Breast epithelium (tissue), 4 donors: ENCODE data around the gene TMEM120A. TPM values are rescaled to one million over a fixed set of nuclear protein-coding genes. Genes with fewer than 3 reads are reported as not detected.
A peak's percentile ranks its signal among the peaks of the same experiment; 100 is the strongest.

Experiments used
- DNase-seq, 2 donors: peaks; one replicate each; pipeline ENCODE4 v3.0.0-alpha.2; 2019; ENCODE audit warnings: low spot score in 2 of 2
- H3K27ac ChIP-seq, 2 donors: fragments of 200-600 bp; sonication (generic) in 1 of 2; one replicate each; pipeline ENCODE4 v1.5.1; 2016 to 2019; ENCODE audit warnings: mild to moderate bottlenecking in 1 of 2
- H3K27me3 ChIP-seq, 2 donors: fragments of 200-600 bp; sonication (generic) in 1 of 2; one replicate each; pipeline versions ENCODE4 v1.5.1 to v1.6.0; 2017 to 2019; ENCODE audit warnings: control low read depth in 1 of 2, mild to moderate bottlenecking in 1 of 2
- H3K36me3 ChIP-seq: fragments of 200-600 bp; one replicate; pipeline ENCODE4 v1.5.1; 2019
- H3K4me1 ChIP-seq, 2 donors: fragments of 200-600 bp; sonication (generic); one replicate each; pipeline ENCODE4 v1.5.1; 2016 to 2019; ENCODE audit warnings: control low read depth in 1 of 2
- H3K4me3 ChIP-seq, 3 donors: fragments of 200-600 bp; sonication (generic); 1 replicate in 2 of 3; 2 replicates in 1 of 3; pipeline ENCODE4 v1.5.1; 2016 to 2019; ENCODE audit warnings: mild to moderate bottlenecking in 3 of 3, moderate library complexity in 2 of 3
- H3K9me3 ChIP-seq, 2 donors: fragments of 200-600 bp; sonication (generic) in 1 of 2; one replicate each; pipeline ENCODE4 v1.5.1; 2016 to 2019; ENCODE audit warnings: control low read depth in 1 of 2
- CTCF ChIP-seq, 3 donors: fragments of 450-650 bp; IDR thresholded peaks; one replicate each; pipeline ENCODE4 v1.5.1; 2016 to 2017; ENCODE audit warnings: antibody characterized with exemption in 3 of 3, mild to moderate bottlenecking in 3 of 3, moderate library complexity in 3 of 3
- POLR2A ChIP-seq: fragments of 450-650 bp; IDR thresholded peaks from one replicate; pipeline ENCODE4 v1.6.1; 2016; ENCODE audit warnings: antibody characterized with exemption, mild to moderate bottlenecking, moderate library complexity
- POLR2AphosphoS5 ChIP-seq, 3 donors: sonication (generic); formaldehyde crosslinking; IDR thresholded peaks; one replicate each; pipeline ENCODE4 v1.6.1; 2017; ENCODE audit warnings: antibody characterized with exemption in 3 of 3
- intact Hi-C: fragments of 100-400 bp; cut with DNase I; formaldehyde crosslinking; loops from one replicate; pipeline ENCODE4 v1.15.1; 2023; ENCODE audit warnings: low total_unique reads
- total RNA-seq, 3 donors: library from RNA; depleted of rRNA; stranded (reverse); fragments of >200 nt; gene quantifications; one replicate each; pipeline ENCODE4 v1.1.0, GENCODE V29; 2016

TMEM120A gene
- total RNA-seq, 3 donors from 2014 or later, result 27.2 to 52.0 (median 42.9) TPM

GRCh38 chr7:75979759-75980429, 14.5 kb downstream of the TMEM120A start:
- Histone ChIP-seq H3K27ac (peak overlapping the region in 1 of 2 donors; percentile 20), H3K4me1 (no peaks in the 10 kb centered on the region), H3K9me3 (no peaks in the 10 kb centered on the region), H3K4me3 (no peak overlapping the region), H3K36me3 (peaks cover 6% of the 10 kb centered on the region), H3K27me3 (no peaks in the 10 kb centered on the region)
- DNase-seq, result no peak
- intact Hi-C loops, result no loop called here
- TF ChIP-seq CTCF (IDR thresholded peaks at IDR 0.05) (no peak), POLR2A (no peak), POLR2AphosphoS5 (IDR thresholded peaks at IDR 0.05) (no peak)

- no peak overlapping the region for H3K4me3 ChIP-seq
- no peaks in the 10 kb centered on the region for H3K36me3 ChIP-seq
- no peaks in the 10 kb centered on the region for H3K27me3 ChIP-seq
- H3K27ac ChIP-seq, result no peak overlapping the region
- no peak for TF ChIP-seq POLR2A
- peak in 2 of 3 donors; percentile 48 to 51 for TF ChIP-seq POLR2AphosphoS5 (IDR thresholded peaks at IDR 0.05)
- intact Hi-C loops, result no loop called here
- no peaks in the 10 kb centered on the region for H3K4me1 ChIP-seq
- H3K9me3 ChIP-seq, result no peaks in the 10 kb centered on the region
- DNase-seq, result no peak
Observed at GRCh38 chr7:75977743-75978142, 16.7 kb downstream of the TMEM120A start.

GRCh38 chr7:75971961-75972763, 22.2 kb downstream of the TMEM120A start:
- Histone ChIP-seq H3K4me1 (peaks cover 0 to 4% of the 10 kb centered on the region in 2 donors), H3K4me3 (no peak overlapping the region), H3K9me3 (no peaks in the 10 kb centered on the region), H3K27me3 (no peaks in the 10 kb centered on the region), H3K36me3 (no peaks in the 10 kb centered on the region), H3K27ac (peak overlapping the region in 1 of 2 donors; percentile 29)
- intact Hi-C loops, result no loop called here
- no peak for DNase-seq
- TF ChIP-seq POLR2A (no peak), POLR2AphosphoS5 (IDR thresholded peaks at IDR 0.05) (peak in 1 of 3 donors; percentile 17), CTCF (IDR thresholded peaks at IDR 0.05) (no peak)

GRCh38 chr7:75971309-75971960, 23.0 kb downstream of the TMEM120A start:
- no peaks in the 10 kb centered on the region for H3K27me3 ChIP-seq
- no peak for DNase-seq
- H3K36me3 ChIP-seq, result no peaks in the 10 kb centered on the region
- peak overlapping the region in 1 of 2 donors; percentile 29 for H3K27ac ChIP-seq
- H3K9me3 ChIP-seq, result no peaks in the 10 kb centered on the region
- H3K4me3 ChIP-seq, result no peak overlapping the region
- TF ChIP-seq POLR2A, result no peak
- no peak for TF ChIP-seq CTCF (IDR thresholded peaks at IDR 0.05)
- no peak for TF ChIP-seq POLR2AphosphoS5 (IDR thresholded peaks at IDR 0.05)
- peaks cover 0 to 4% of the 10 kb centered on the region in 2 donors for H3K4me1 ChIP-seq
- intact Hi-C loops, result no loop called here

DNA sequence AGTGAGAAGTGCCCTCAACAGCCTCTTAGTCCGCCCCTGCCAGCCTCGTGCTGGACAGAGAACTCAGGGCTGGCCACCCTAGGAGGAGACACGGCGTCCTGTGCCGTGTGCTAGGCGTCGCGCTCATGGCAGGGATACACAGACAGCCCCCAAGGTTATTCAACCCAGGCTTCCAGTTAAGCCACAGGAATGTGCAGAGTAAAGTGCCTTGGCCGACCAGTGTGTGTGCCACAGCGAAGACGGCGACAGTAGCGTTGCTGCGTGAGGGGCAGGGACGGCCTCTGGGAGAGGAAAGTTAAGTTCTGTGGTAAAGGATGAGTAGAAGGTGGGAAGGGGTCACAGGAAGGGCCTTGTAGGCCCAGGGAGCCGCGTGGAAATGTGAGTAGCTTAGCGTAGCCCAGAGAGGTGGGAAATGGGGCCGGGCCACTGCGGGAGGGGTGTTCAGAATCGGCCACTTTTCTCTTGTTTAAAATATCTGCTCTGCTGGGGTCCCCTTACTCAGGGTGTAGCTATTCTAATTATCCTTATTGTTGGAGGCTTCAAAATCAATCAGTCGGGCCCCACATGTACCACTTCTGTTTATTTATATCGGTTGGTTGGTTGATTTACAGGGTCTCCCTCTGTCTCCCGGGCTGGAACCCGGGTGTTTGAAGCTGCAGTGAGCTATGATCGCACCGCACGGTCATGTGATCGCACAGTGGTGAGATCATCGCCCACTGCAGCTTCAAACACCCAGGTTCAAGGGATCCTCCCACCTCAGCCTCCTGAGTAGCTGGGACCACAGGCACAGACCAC, 24.5 kb downstream of the TMEM120A start:
- no peak for DNase-seq
- H3K27ac ChIP-seq, result peak overlapping the region in 1 of 2 donors; percentile 90
- no peaks in the 10 kb centered on the region for H3K27me3 ChIP-seq
- H3K9me3 ChIP-seq, result no peaks in the 10 kb centered on the region
- intact Hi-C loops, result no loop called here
- H3K36me3 ChIP-seq, result no peaks in the 10 kb centered on the region
- H3K4me3 ChIP-seq, result no peak overlapping the region
- no peak for TF ChIP-seq POLR2A
- TF ChIP-seq POLR2AphosphoS5 (IDR thresholded peaks at IDR 0.05), result no peak
- no peak for TF ChIP-seq CTCF (IDR thresholded peaks at IDR 0.05)
- peaks cover 0 to 4% of the 10 kb centered on the region in 2 donors for H3K4me1 ChIP-seq
